Astrocyte (in vitro differentiated cells and primary cell): ENCODE measurements around the gene PCA3. TPM values are rescaled to one million over a fixed set of nuclear protein-coding genes. Genes with fewer than 3 reads are reported as not detected.

Experiments used
- DNase-seq: peaks from one replicate; pipeline ENCODE4 v3.0.0-alpha.2; 2010; ENCODE audit warnings: low read depth
- FAIRE-seq: peaks from 2 replicates; lab custom pipeline; 2011; peaks lifted over from hg19 to GRCh38; lab: Jason Lieb, UNC
- H2AFZ ChIP-seq: 2 replicates; pipeline ENCODE4 v1.6.0; 2012; ENCODE audit warnings: low read depth, low read length, inconsistent platforms
- H3K27ac ChIP-seq: 2 replicates; pipeline ENCODE4 v1.5.1; 2011; ENCODE audit warnings: low read depth, low read length, inconsistent platforms
- H3K27me3 ChIP-seq: 2 replicates; pipeline ENCODE4 v1.6.0; 2011; ENCODE audit warnings: low read length, inconsistent platforms; ENCODE audit not compliant: insufficient read depth
- H3K36me3 ChIP-seq: 2 replicates; pipeline ENCODE4 v1.5.1; 2011; ENCODE audit warnings: low read length, inconsistent platforms; ENCODE audit not compliant: insufficient read depth
- H3K4me1 ChIP-seq: 2 replicates; pipeline ENCODE4 v1.5.1; 2011; ENCODE audit warnings: low read length, inconsistent platforms; ENCODE audit not compliant: insufficient read depth
- H3K4me2 ChIP-seq: 2 replicates; pipeline ENCODE4 v1.6.0; 2012; ENCODE audit warnings: low read length, inconsistent platforms
- H3K4me3 ChIP-seq: 2 replicates; pipeline ENCODE4 v1.5.1; 2011; ENCODE audit warnings: low read depth, mild to moderate bottlenecking, low read length, inconsistent platforms; ENCODE audit not compliant: insufficient read depth
- H3K79me2 ChIP-seq: 2 replicates; pipeline ENCODE4 v1.6.0; 2012; ENCODE audit warnings: mild to moderate bottlenecking, low read length, inconsistent platforms; ENCODE audit not compliant: insufficient read depth
- H3K9ac ChIP-seq: 2 replicates; pipeline ENCODE4 v1.6.0; 2012; ENCODE audit warnings: mild to moderate bottlenecking, low read length, inconsistent platforms
- H3K9me3 ChIP-seq: 2 replicates; pipeline ENCODE4 v1.5.1; 2012; ENCODE audit warnings: low read depth, mild to moderate bottlenecking, low read length, inconsistent platforms; ENCODE audit not compliant: insufficient read depth
- H4K20me1 ChIP-seq: 2 replicates; pipeline ENCODE4 v1.6.0; 2012; ENCODE audit warnings: low read length, inconsistent platforms; ENCODE audit not compliant: insufficient read depth
- H3K27ac Mint-ChIP-seq: one replicate; pipeline ENCODE4 v1.8.0; 2021; ENCODE audit warnings: mild to moderate bottlenecking, mixed read lengths; ENCODE audit not compliant: unreplicated experiment
- H3K27me3 Mint-ChIP-seq: one replicate; pipeline ENCODE4 v1.8.0; 2021; ENCODE audit warnings: low read depth, mixed read lengths; ENCODE audit not compliant: unreplicated experiment
- H3K36me3 Mint-ChIP-seq: one replicate; pipeline ENCODE4 v1.8.0; 2021; ENCODE audit warnings: low read depth, mixed read lengths; ENCODE audit not compliant: unreplicated experiment
- H3K4me1 Mint-ChIP-seq: one replicate; pipeline ENCODE4 v1.8.0; 2021; ENCODE audit warnings: low read depth, mixed read lengths; ENCODE audit not compliant: unreplicated experiment
- H3K4me3 Mint-ChIP-seq: one replicate; pipeline ENCODE4 v1.8.0; 2021; ENCODE audit warnings: mild to moderate bottlenecking, moderate library complexity, mixed read lengths; ENCODE audit not compliant: unreplicated experiment
- H3K9me3 Mint-ChIP-seq: one replicate; pipeline ENCODE4 v1.8.0; 2021; ENCODE audit warnings: mild to moderate bottlenecking, mixed read lengths; ENCODE audit not compliant: unreplicated experiment
- EZH2 ChIP-seq: IDR thresholded peaks from 2 replicates; pipeline ENCODE4 v1.6.1; 2012; ENCODE audit warnings: mild to moderate bottlenecking, low read length, inconsistent platforms; ENCODE audit not compliant: insufficient read depth
- total RNA-seq: library from RNA; stranded (reverse); gene quantifications from 2 replicates; pipeline ENCODE4 v1.2.1, GENCODE V29; 2021
- TF ChIP-seq, protein P1 (sequence below): IDR thresholded peaks from 2 replicates; pipeline ENCODE4 v1.5.1; 2011; ENCODE audit warnings: low read depth, mild to moderate bottlenecking, inconsistent platforms, low read length, moderate library complexity; ENCODE audit not compliant: insufficient read depth

The PCA3 gene
- total RNA-seq, 1 donor from 2014 or later = not detected

DNA sequence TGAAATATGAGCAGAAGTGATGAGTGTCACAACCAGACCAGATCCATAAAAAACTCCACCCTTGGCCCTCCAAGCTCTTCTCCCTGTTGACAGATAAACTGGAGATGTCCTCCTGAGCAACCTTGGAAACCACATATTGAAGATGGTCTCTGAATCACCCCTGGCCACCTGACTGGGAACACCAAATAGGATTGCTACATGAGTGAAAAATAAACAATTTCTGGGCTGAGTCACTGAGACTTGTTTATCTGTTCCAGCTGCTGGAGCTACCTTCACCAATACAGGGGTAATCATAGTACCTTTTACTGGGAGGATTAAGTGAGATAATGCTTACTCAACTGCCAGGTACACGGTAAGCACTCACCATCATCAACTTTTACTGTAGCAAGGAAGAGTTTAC lies 53.3 kb downstream of the PCA3 start:
- Histone ChIP-seq H4K20me1 (no peaks in the 10 kb centered on the region), H3K36me3 (no peaks in the 10 kb centered on the region), H3K4me3 (no peak overlapping the region), H3K9me3 (no peaks in the 10 kb centered on the region), H3K79me2 (no peaks in the 10 kb centered on the region), H3K9ac (peak overlapping the region; percentile 53), H3K4me1 (peaks cover 20% of the 10 kb centered on the region), H3K27ac (peak overlapping the region; percentile 82), H2AFZ (no peak overlapping the region), H3K4me2 (peak overlapping the region; percentile 58), H3K27me3 (no peaks in the 10 kb centered on the region)
- peak; percentile 64 for DNase-seq
- no peak for FAIRE-seq
- H3K27me3 Mint-ChIP-seq = peaks cover 7% of the 10 kb centered on the region
- H3K9me3 Mint-ChIP-seq = no peaks in the 10 kb centered on the region
- H3K27ac Mint-ChIP-seq = peak overlapping the region; percentile 13
- peaks cover 21% of the 10 kb centered on the region for H3K4me1 Mint-ChIP-seq
- H3K36me3 Mint-ChIP-seq = no peaks in the 10 kb centered on the region
- no peak overlapping the region for H3K4me3 Mint-ChIP-seq
- TF ChIP-seq EZH2 = no peak
- TF ChIP-seq, protein P1, sequence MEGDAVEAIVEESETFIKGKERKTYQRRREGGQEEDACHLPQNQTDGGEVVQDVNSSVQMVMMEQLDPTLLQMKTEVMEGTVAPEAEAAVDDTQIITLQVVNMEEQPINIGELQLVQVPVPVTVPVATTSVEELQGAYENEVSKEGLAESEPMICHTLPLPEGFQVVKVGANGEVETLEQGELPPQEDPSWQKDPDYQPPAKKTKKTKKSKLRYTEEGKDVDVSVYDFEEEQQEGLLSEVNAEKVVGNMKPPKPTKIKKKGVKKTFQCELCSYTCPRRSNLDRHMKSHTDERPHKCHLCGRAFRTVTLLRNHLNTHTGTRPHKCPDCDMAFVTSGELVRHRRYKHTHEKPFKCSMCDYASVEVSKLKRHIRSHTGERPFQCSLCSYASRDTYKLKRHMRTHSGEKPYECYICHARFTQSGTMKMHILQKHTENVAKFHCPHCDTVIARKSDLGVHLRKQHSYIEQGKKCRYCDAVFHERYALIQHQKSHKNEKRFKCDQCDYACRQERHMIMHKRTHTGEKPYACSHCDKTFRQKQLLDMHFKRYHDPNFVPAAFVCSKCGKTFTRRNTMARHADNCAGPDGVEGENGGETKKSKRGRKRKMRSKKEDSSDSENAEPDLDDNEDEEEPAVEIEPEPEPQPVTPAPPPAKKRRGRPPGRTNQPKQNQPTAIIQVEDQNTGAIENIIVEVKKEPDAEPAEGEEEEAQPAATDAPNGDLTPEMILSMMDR = no peak

DNA sequence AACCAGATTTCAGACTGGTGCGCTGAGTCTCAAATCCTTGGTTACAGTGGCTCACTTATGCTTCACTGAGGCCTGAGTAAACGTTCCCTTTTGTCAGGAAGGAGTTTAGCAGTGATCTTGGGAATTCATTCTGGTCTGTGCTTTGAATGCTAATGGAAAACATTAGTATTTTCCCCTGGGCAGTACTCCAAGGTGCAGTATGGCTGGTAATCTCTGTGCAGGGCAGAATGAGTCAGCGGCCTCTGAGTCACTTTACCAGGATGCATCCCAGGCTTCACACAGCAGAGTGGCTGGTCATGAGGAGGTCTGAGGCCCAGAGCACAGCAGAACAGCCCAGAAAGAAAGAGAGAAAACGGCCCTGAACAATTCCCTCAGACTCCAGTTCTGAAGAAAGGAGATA lies 54.0 kb downstream of the PCA3 start:
- no peaks in the 10 kb centered on the region for H3K27me3 ChIP-seq
- Mint-ChIP-seq H3K27me3 (peaks cover 5% of the 10 kb centered on the region), H3K4me3 (no peak overlapping the region), H3K9me3 (no peaks in the 10 kb centered on the region), H3K27ac (peak overlapping the region; percentile 96), H3K4me1 (peaks cover 21% of the 10 kb centered on the region), H3K36me3 (no peaks in the 10 kb centered on the region)
- H3K9me3 ChIP-seq = no peaks in the 10 kb centered on the region
- H3K4me3 ChIP-seq = no peak overlapping the region
- DNase-seq (peak; percentile 98), FAIRE-seq (peak; percentile 98)
- H3K79me2 ChIP-seq = no peaks in the 10 kb centered on the region
- H3K27ac ChIP-seq = peak overlapping the region; percentile 82
- no peaks in the 10 kb centered on the region for H3K36me3 ChIP-seq
- peak overlapping the region; percentile 54 for H3K9ac ChIP-seq
- H3K4me1 ChIP-seq = peaks cover 20% of the 10 kb centered on the region
- no peak overlapping the region for H2AFZ ChIP-seq
- TF ChIP-seq, protein P1 = no peak
- TF ChIP-seq EZH2 = no peak
- peak overlapping the region; percentile 58 for H3K4me2 ChIP-seq
- no peaks in the 10 kb centered on the region for H4K20me1 ChIP-seq

DNA sequence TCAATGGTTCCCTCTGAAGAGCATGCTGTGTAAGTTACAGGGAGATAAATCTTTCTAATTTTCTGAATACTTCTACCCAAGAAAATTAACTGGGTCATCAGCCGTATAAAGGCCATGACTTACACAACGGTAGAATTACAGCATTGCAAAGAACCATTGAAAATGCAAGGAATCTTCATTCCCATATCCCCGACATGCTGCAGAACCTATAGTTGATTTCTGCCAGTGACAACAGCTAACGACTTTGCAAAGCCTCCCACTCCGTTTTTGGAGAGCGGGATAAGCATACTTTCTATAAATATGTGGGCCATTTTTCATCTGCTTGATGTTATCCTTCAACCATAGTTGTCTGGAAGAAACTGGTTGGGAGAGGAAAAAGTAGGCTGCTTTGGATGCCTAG lies 56.2 kb downstream of the PCA3 start:
- no peak for DNase-seq
- Mint-ChIP-seq H3K36me3 (no peaks in the 10 kb centered on the region), H3K9me3 (no peaks in the 10 kb centered on the region), H3K27me3 (no peaks in the 10 kb centered on the region), H3K4me1 (peaks cover 21% of the 10 kb centered on the region), H3K27ac (no peak overlapping the region), H3K4me3 (no peak overlapping the region)
- no peak for TF ChIP-seq EZH2
- Histone ChIP-seq H3K27ac (no peak overlapping the region), H2AFZ (no peak overlapping the region), H4K20me1 (no peaks in the 10 kb centered on the region), H3K4me3 (no peak overlapping the region), H3K9me3 (no peaks in the 10 kb centered on the region), H3K36me3 (no peaks in the 10 kb centered on the region), H3K79me2 (no peaks in the 10 kb centered on the region), H3K4me2 (no peak overlapping the region), H3K4me1 (peaks cover 20% of the 10 kb centered on the region), H3K27me3 (no peaks in the 10 kb centered on the region), H3K9ac (no peak overlapping the region)
- FAIRE-seq = no peak
